Neural cell (in vitro differentiated cells): ENCODE data around the gene SMIM36.

Source experiments
- EP300 ChIP-seq: fragments of 450-650 bp; conservative IDR thresholded peaks from 2 replicates; pipeline ENCODE4 v1.6.1; 2014; ENCODE audit warnings: antibody characterized with exemption, mild to moderate bottlenecking, moderate library complexity; ENCODE audit not compliant: poor library complexity, severe bottlenecking
- EZH2 ChIP-seq: fragments of 200-600, 300-800 bp; shearing (Covaris generic), sonication (generic); IDR thresholded peaks from 2 replicates; pipeline ENCODE4 v1.6.1; 2014; ENCODE audit warnings: antibody characterized with exemption, low read length, borderline replicate concordance, mild to moderate bottlenecking; ENCODE audit not compliant: insufficient read depth, poor library complexity, severe bottlenecking
- POLR2AphosphoS5 ChIP-seq: IDR thresholded peaks from 2 replicates; pipeline ENCODE4 v1.6.1; 2012
- RAD21 ChIP-seq: fragments of 450-650 bp; conservative IDR thresholded peaks from 2 replicates; pipeline ENCODE4 v1.6.1; 2014; ENCODE audit warnings: antibody characterized with exemption, mild to moderate bottlenecking, moderate library complexity
- SMC3 ChIP-seq: fragments of 450-650 bp; conservative IDR thresholded peaks from 2 replicates; pipeline ENCODE4 v1.6.1; 2014; ENCODE audit warnings: antibody characterized with exemption, mild to moderate bottlenecking, moderate library complexity; ENCODE audit not compliant: poor library complexity
- TF ChIP-seq, protein P1 (sequence below): fragments of 450-650 bp; IDR thresholded peaks from 2 replicates; pipeline ENCODE4 v1.5.1; 2014; ENCODE audit warnings: antibody characterized with exemption, mild to moderate bottlenecking, moderate library complexity; ENCODE audit not compliant: poor library complexity, severe bottlenecking

DNA sequence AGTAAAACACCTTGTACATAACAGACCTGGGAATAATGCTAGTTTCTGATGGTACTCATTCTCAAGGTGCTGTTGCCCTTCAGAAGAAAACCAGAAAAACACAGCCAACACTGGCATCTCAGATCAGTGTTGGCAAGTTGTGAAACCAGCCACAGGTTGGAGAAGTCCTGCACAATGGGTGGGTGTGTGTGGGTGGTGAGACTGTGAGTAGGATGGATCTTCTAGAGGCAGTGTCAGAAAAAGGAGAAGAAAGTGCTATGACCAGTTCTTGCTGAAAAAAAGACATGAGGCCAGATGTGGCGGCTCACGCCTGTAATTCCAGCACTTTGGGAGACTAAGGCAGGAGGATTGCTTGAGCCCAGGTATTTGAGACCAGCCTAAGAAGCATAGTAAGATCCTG, 35.2 kb upstream of the SMIM36 start:
- TF ChIP-seq POLR2AphosphoS5 (no peak), EZH2 (no peak), RAD21 (no peak), EP300 (no peak), SMC3 (no peak)
- TF ChIP-seq, protein P1, sequence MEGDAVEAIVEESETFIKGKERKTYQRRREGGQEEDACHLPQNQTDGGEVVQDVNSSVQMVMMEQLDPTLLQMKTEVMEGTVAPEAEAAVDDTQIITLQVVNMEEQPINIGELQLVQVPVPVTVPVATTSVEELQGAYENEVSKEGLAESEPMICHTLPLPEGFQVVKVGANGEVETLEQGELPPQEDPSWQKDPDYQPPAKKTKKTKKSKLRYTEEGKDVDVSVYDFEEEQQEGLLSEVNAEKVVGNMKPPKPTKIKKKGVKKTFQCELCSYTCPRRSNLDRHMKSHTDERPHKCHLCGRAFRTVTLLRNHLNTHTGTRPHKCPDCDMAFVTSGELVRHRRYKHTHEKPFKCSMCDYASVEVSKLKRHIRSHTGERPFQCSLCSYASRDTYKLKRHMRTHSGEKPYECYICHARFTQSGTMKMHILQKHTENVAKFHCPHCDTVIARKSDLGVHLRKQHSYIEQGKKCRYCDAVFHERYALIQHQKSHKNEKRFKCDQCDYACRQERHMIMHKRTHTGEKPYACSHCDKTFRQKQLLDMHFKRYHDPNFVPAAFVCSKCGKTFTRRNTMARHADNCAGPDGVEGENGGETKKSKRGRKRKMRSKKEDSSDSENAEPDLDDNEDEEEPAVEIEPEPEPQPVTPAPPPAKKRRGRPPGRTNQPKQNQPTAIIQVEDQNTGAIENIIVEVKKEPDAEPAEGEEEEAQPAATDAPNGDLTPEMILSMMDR, result no peak
